Measurements from ENCODE around the gene USF3.

DNA sequence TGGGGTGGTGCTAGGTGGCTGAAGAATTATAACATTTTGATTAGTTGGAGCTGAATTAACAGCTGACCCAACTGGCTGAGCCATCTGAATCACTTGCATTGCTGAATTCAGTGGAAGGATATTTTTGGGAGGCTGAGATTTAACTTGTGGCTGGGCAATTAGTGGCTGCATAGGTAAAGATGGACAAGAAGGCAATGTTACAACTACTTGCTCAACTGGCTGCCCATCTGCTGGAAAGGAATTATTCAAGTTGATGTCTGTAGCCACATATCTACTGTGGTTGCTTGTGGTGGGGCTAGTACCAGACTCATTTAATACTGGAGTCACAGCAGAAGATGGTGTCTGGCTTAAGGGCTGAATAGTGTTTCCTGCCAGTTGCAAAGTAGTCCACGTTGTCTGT, 36.4 kb downstream of the USF3 start:
- TF ChIP-seq, protein P1, sequence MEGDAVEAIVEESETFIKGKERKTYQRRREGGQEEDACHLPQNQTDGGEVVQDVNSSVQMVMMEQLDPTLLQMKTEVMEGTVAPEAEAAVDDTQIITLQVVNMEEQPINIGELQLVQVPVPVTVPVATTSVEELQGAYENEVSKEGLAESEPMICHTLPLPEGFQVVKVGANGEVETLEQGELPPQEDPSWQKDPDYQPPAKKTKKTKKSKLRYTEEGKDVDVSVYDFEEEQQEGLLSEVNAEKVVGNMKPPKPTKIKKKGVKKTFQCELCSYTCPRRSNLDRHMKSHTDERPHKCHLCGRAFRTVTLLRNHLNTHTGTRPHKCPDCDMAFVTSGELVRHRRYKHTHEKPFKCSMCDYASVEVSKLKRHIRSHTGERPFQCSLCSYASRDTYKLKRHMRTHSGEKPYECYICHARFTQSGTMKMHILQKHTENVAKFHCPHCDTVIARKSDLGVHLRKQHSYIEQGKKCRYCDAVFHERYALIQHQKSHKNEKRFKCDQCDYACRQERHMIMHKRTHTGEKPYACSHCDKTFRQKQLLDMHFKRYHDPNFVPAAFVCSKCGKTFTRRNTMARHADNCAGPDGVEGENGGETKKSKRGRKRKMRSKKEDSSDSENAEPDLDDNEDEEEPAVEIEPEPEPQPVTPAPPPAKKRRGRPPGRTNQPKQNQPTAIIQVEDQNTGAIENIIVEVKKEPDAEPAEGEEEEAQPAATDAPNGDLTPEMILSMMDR (IDR thresholded peaks at IDR 0.05): no peak
- TF ChIP-seq POLR2A (IDR thresholded peaks at IDR 0.05) (no peak), EP300 (IDR thresholded peaks at IDR 0.05) (no peak)

Data from stomach (tissue), 4 donors.